Omental fat pad (tissue), 4 donors: ENCODE data around the gene CD74. TPM values are rescaled to one million over a fixed set of nuclear protein-coding genes. Genes with fewer than 3 reads are reported as not detected.
"Not testable (repeated sequence)": the region's sequence is repeated elsewhere in the genome, so short reads cannot be mapped to it uniquely, and the experiment has no call there.

ENCODE experiments used
- ATAC-seq: fragments of 150-250 bp; one replicate; pipeline ENCODE4 v1.9.1; 2016; ENCODE audit warnings: mild to moderate bottlenecking, moderate library complexity; ENCODE audit not compliant: low FRiP score
- DNase-seq: peaks from one replicate; pipeline ENCODE4 v3.0.0-alpha.2; 2019; ENCODE audit warnings: low spot score
- CTCF ChIP-seq, 3 donors: fragments of 450-650 bp; IDR thresholded peaks; one replicate each; pipeline ENCODE4 v1.5.1; 2016 to 2017; ENCODE audit warnings: antibody characterized with exemption in 3 of 3, mild to moderate bottlenecking in 3 of 3, moderate library complexity in 2 of 3
- total RNA-seq, 4 donors: library from RNA; depleted of rRNA; stranded (reverse); fragments of >200 nt; gene quantifications; one replicate each; pipeline ENCODE4 v1.1.0, GENCODE V29; 2016

CD74 gene
- total RNA-seq, 4 donors from 2014 or later = 188 to 705 (median 639) TPM

- DNase-seq = no peak
- TF ChIP-seq CTCF (IDR thresholded peaks at IDR 0.05) = no peak
- no peak for ATAC-seq
Measured at GRCh38 chr5:150454492-150455229, 42.0 kb upstream of the CD74 start.

- ATAC-seq, DNase-seq: not testable (repeated sequence)
Measured at GRCh38 chr5:150454027-150454426, 41.3 kb upstream of the CD74 start.

- ATAC-seq = no peak
- no peak for TF ChIP-seq CTCF (IDR thresholded peaks at IDR 0.05)
Measured at GRCh38 chr5:150452914-150453313, 40.2 kb upstream of the CD74 start.

GRCh38 chr5:150451594-150451993 lies 38.9 kb upstream of the CD74 start:
- no peak for ATAC-seq
- no peak for TF ChIP-seq CTCF (IDR thresholded peaks at IDR 0.05)
- DNase-seq = no peak

More at GRCh38 chr5:150452914-150453313, 40.2 kb upstream of the CD74 start:
- no peak for DNase-seq

- TF ChIP-seq CTCF (IDR thresholded peaks at IDR 0.05) = peak in 2 of 3 donors; percentile 47 to 87
- ATAC-seq = peak; percentile 96
- peak; percentile 80 for DNase-seq
Measured at GRCh38 chr5:150449517-150450339, 37.0 kb upstream of the CD74 start, which contains the start of gene RPS14. Gene RPS14, minus strand, starts transcription at chr5:150449739. Its CDS starts 2,006 bp downstream, at chr5:150447733.

- no peak for TF ChIP-seq CTCF (IDR thresholded peaks at IDR 0.05)
- ATAC-seq (peak; percentile 57), DNase-seq (no peak)
Measured at GRCh38 chr5:150448952-150449516, 36.3 kb upstream of the CD74 start.

GRCh38 chr5:150448334-150448733 lies 35.6 kb upstream of the CD74 start:
- DNase-seq = no peak
- no peak for ATAC-seq
- TF ChIP-seq CTCF (IDR thresholded peaks at IDR 0.05) = no peak
